GM19328 (cell line): Measurements from ENCODE around the gene PKNOX1.
"Not testable (repeated sequence)": the region's sequence is repeated elsewhere in the genome, so short reads cannot be mapped to it uniquely, and the experiment has no call there.

Experiments used
- ATAC-seq: cut with Tn5 transposase; IDR thresholded peaks from one replicate; pipeline ENCODE4 v1.9.1; 2021; ENCODE audit warnings: mild to moderate bottlenecking, moderate library complexity; ENCODE audit not compliant: unreplicated experiment

Gene PKNOX1

GRCh38 chr21:42973991-42974831 is at the start of gene PKNOX1:
TSS of gene PKNOX1 (plus strand) at chr21:42974562. CDS start at chr21:43004382, 29,820 bp downstream.
- ATAC-seq = peak; percentile 80

GRCh38 chr21:42925114-42925926 is 49.0 kb upstream of the PKNOX1 start, which contains the start of gene ERVH48-1:
TSS of gene ERVH48-1 (minus strand) at chr21:42925630. CDS start at chr21:42919006, 6,624 bp downstream.
- no peak for ATAC-seq

GRCh38 chr21:42927474-42928200 is 46.7 kb upstream of the PKNOX1 start:
- not testable (repeated sequence) for ATAC-seq

- ATAC-seq = no peak
Observed at GRCh38 chr21:42929969-42930368, 44.4 kb upstream of the PKNOX1 start.

- ATAC-seq = no peak
Observed at GRCh38 chr21:42931560-42932235, 42.7 kb upstream of the PKNOX1 start.

GRCh38 chr21:42932378-42933136 is 41.8 kb upstream of the PKNOX1 start:
- ATAC-seq = not testable (repeated sequence)

GRCh38 chr21:42933137-42933970 is 41.0 kb upstream of the PKNOX1 start:
- not testable (repeated sequence) for ATAC-seq

GRCh38 chr21:42933973-42934372 is 40.4 kb upstream of the PKNOX1 start:
- not testable (repeated sequence) for ATAC-seq

- ATAC-seq = not testable (repeated sequence)
Observed at GRCh38 chr21:42936360-42936759, 38.0 kb upstream of the PKNOX1 start.

- not testable (repeated sequence) for ATAC-seq
Observed at GRCh38 chr21:42937034-42937940, 37.1 kb upstream of the PKNOX1 start.

- ATAC-seq = no peak
Observed at GRCh38 chr21:42937960-42938605, 36.3 kb upstream of the PKNOX1 start.

- not testable (repeated sequence) for ATAC-seq
Observed at GRCh38 chr21:42938606-42938995, 35.8 kb upstream of the PKNOX1 start.

- ATAC-seq = no peak
Observed at GRCh38 chr21:42939582-42940413, 34.6 kb upstream of the PKNOX1 start.

- ATAC-seq = no peak
Observed at GRCh38 chr21:42941696-42942085, 32.7 kb upstream of the PKNOX1 start.

- no peak for ATAC-seq
Observed at GRCh38 chr21:42942244-42942643, 32.1 kb upstream of the PKNOX1 start.

- not testable (repeated sequence) for ATAC-seq
Observed at GRCh38 chr21:42949094-42949755, 25.1 kb upstream of the PKNOX1 start.
